DMS 273 (cell line): Measurements from ENCODE around the gene SLC22A8.
"Not testable (repeated sequence)": the region's sequence is repeated elsewhere in the genome, so short reads cannot be mapped to it uniquely, and the experiment has no call there.

Source experiments
- DNase-seq: peaks from one replicate; lab custom pipeline; 2025; ENCODE audit not compliant: unreplicated experiment; lab: John Stamatoyannopoulos, UW

The SLC22A8 gene

GRCh38 chr11:63015521-63016215, at the start of gene SLC22A8:
Gene SLC22A8, minus strand, starts transcription at chr11:63015841. Its CDS starts 883 bp downstream, at chr11:63014958.
- DNase-seq: no peak

GRCh38 chr11:63046203-63046602, 30.6 kb upstream of the SLC22A8 start:
- not testable (repeated sequence) for DNase-seq

GRCh38 chr11:63042596-63042995, 27.0 kb upstream of the SLC22A8 start:
- no peak for DNase-seq

- no peak for DNase-seq
These were observed 16.8 kb upstream of the SLC22A8 start for GRCh38 chr11:63032457-63032856.

GRCh38 chr11:63023841-63024648, 8.4 kb upstream of the SLC22A8 start:
- peak; percentile 90 for DNase-seq

GRCh38 chr11:63023222-63023814, 7.7 kb upstream of the SLC22A8 start:
- DNase-seq: no peak

GRCh38 chr11:63022441-63022840, 6.8 kb upstream of the SLC22A8 start:
- no peak for DNase-seq

GRCh38 chr11:63020671-63021291, 5.1 kb upstream of the SLC22A8 start:
- peak; percentile 73 for DNase-seq

- no peak for DNase-seq
These were observed 3.9 kb upstream of the SLC22A8 start for GRCh38 chr11:63019506-63019905.

GRCh38 chr11:63017306-63017974, 1.8 kb upstream of the SLC22A8 start:
- peak; percentile 80 for DNase-seq

GRCh38 chr11:63014408-63015055, 1.1 kb downstream of the SLC22A8 start:
- no peak for DNase-seq

GRCh38 chr11:63012839-63013238, 2.8 kb downstream of the SLC22A8 start:
- DNase-seq: no peak

GRCh38 chr11:63012430-63012829, 3.2 kb downstream of the SLC22A8 start:
- no peak for DNase-seq

- no peak for DNase-seq
These were observed 4.7 kb downstream of the SLC22A8 start for GRCh38 chr11:63010934-63011439.

GRCh38 chr11:63007920-63008319, 7.7 kb downstream of the SLC22A8 start:
- no peak for DNase-seq

- peak; percentile 16 for DNase-seq
These were observed 14.2 kb downstream of the SLC22A8 start for GRCh38 chr11:63001456-63001855.

GRCh38 chr11:62999649-63000048, 16.0 kb downstream of the SLC22A8 start:
- DNase-seq: no peak

- no peak for DNase-seq
These were observed 16.5 kb downstream of the SLC22A8 start for GRCh38 chr11:62999156-62999555.

- no peak for DNase-seq
These were observed 19.4 kb downstream of the SLC22A8 start for GRCh38 chr11:62996271-62996670.

- no peak for DNase-seq
These were observed 20.9 kb downstream of the SLC22A8 start for GRCh38 chr11:62994775-62995174.
